GM23338 (cell line): Measurements from ENCODE around the gene CD83.

Source experiments
- CREB1 ChIP-seq: fragments of 250-450 bp; sonication (Bioruptor Pico); IDR thresholded peaks from 2 replicates; pipeline ENCODE4 v1.5.0; 2020; ENCODE audit warnings: low read depth, mild to moderate bottlenecking, moderate library complexity
- CTCF ChIP-seq, 2 experiments: fragments of 200-600 bp in 1 of 2; sonication (generic) in 1 of 2; conservative IDR thresholded peaks; 2 replicates each; pipeline versions ENCODE4 v1.5.1 to v1.6.1; 2016 to 2017; ENCODE audit warnings: antibody characterized with exemption in 2 of 2, low read depth in 2 of 2, mild to moderate bottlenecking in 2 of 2, moderate library complexity in 1 of 2
- ETS1 ChIP-seq: IDR thresholded peaks from 2 replicates; pipeline ENCODE4 v1.6.1; 2016; ENCODE audit warnings: antibody characterized with exemption
- EZH2 ChIP-seq: fragments of 200-600 bp; sonication (generic); IDR thresholded peaks from one replicate; pipeline ENCODE4 v1.8.0; 2017; ENCODE audit warnings: antibody characterized with exemption, mild to moderate bottlenecking, low read depth; ENCODE audit not compliant: unreplicated experiment
- EZH2phosphoT487 ChIP-seq: fragments of 200-600 bp; sonication (generic); IDR thresholded peaks from one replicate; pipeline ENCODE4 v1.8.1; 2018; ENCODE audit warnings: antibody characterized with exemption; ENCODE audit not compliant: unreplicated experiment
- REST ChIP-seq: IDR thresholded peaks from one replicate; pipeline ENCODE4 v1.6.1; 2018; ENCODE audit warnings: antibody characterized with exemption; ENCODE audit not compliant: unreplicated experiment
- STAT1 ChIP-seq: IDR thresholded peaks from one replicate; pipeline ENCODE4 v1.6.1; 2016; ENCODE audit warnings: antibody characterized with exemption; ENCODE audit not compliant: unreplicated experiment
- ZNF114 ChIP-seq: fragments of 250-450 bp; sonication (Bioruptor Pico); IDR thresholded peaks from 2 replicates; pipeline ENCODE4 v1.5.0; 2020; ENCODE audit warnings: mild to moderate bottlenecking, moderate library complexity

GRCh38 chr6:14079433-14079832 is 38.1 kb upstream of the CD83 start:
- TF ChIP-seq CTCF (conservative IDR thresholded peaks at IDR 0.05; ENCODE audit: low read depth in 2 of 2), result no peak
- TF ChIP-seq EZH2, result no peak
- no peak for TF ChIP-seq REST
- no peak for TF ChIP-seq CREB1 (CRISPR knock-in tag)
- TF ChIP-seq EZH2phosphoT487, result no peak
- TF ChIP-seq ZNF114 (CRISPR knock-in tag), result no peak
- TF ChIP-seq STAT1, result no peak
- no peak for TF ChIP-seq ETS1
